G401 (cell line): Measurements from ENCODE around the gene PHACTR1. TPM values are rescaled to one million over a fixed set of nuclear protein-coding genes. Genes with fewer than 3 reads are reported as not detected.

ENCODE experiments used
- DNase-seq: peaks from one replicate; pipeline ENCODE4 v3.0.0-alpha.2; 2015; ENCODE audit warnings: low spot score
- in situ Hi-C: cut with HindIII; loops from 2 replicates; pipeline ENCODE4 v1.10.0; 2016; ENCODE audit warnings: low sequenced_read_pairs, mixed read lengths
- total RNA-seq: library from RNA; depleted of rRNA; stranded (reverse); fragments of >200 nt; shearing (Covaris generic); gene quantifications from 2 replicates; pipeline ENCODE4 v1.2.3, GENCODE V29; 2014

Gene PHACTR1
- total RNA-seq, 1 experiment from 2014 or later, result not detected

- in situ Hi-C loops, result no loop called here
- DNase-seq, result peak; percentile 19
Measured at GRCh38 chr6:12886961-12887775, 170.6 kb downstream of the PHACTR1 start.

GRCh38 chr6:12890171-12890790 lies 173.7 kb downstream of the PHACTR1 start:
- in situ Hi-C loops, result no loop called here
- no peak for DNase-seq

GRCh38 chr6:12891595-12891994 lies 175.0 kb downstream of the PHACTR1 start:
- in situ Hi-C loops, result no loop called here

GRCh38 chr6:12892151-12892550 lies 175.6 kb downstream of the PHACTR1 start:
- no peak for DNase-seq
- in situ Hi-C loops, result no loop called here

More at GRCh38 chr6:12891595-12891994, 175.0 kb downstream of the PHACTR1 start:
- DNase-seq, result no peak

- no peak for DNase-seq
- in situ Hi-C loops, result no loop called here
Measured at GRCh38 chr6:12893036-12893435, 176.5 kb downstream of the PHACTR1 start.

GRCh38 chr6:12895721-12896120 lies 179.2 kb downstream of the PHACTR1 start:
- no peak for DNase-seq
- in situ Hi-C loops, result no loop called here

- no peak for DNase-seq
- in situ Hi-C loops, result no loop called here
Measured at GRCh38 chr6:12896208-12896733, 179.7 kb downstream of the PHACTR1 start.

GRCh38 chr6:12898603-12899002 lies 182.0 kb downstream of the PHACTR1 start:
- in situ Hi-C loops, result no loop called here
- DNase-seq, result no peak

GRCh38 chr6:12899046-12899833 lies 182.7 kb downstream of the PHACTR1 start:
- DNase-seq, result no peak
- in situ Hi-C loops, result no loop called here

GRCh38 chr6:12903246-12903645 lies 186.7 kb downstream of the PHACTR1 start:
- in situ Hi-C loops, result no loop called here
- DNase-seq, result no peak

- peak; percentile 96 for DNase-seq
- in situ Hi-C loops, result no loop called here
Measured at GRCh38 chr6:12909833-12910232, 193.3 kb downstream of the PHACTR1 start.

- peak; percentile 79 for DNase-seq
- in situ Hi-C loops, result no loop called here
Measured at GRCh38 chr6:12911427-12911826, 194.9 kb downstream of the PHACTR1 start.

GRCh38 chr6:12913201-12913600 lies 196.6 kb downstream of the PHACTR1 start:
- DNase-seq, result no peak
- in situ Hi-C loops, result no loop called here

- in situ Hi-C loops, result no loop called here
- no peak for DNase-seq
Measured at GRCh38 chr6:12916006-12916405, 199.4 kb downstream of the PHACTR1 start.

- DNase-seq, result no peak
- in situ Hi-C loops, result no loop called here
Measured at GRCh38 chr6:12916420-12917136, 200.0 kb downstream of the PHACTR1 start.

- in situ Hi-C loops, result no loop called here
- DNase-seq, result no peak
Measured at GRCh38 chr6:12921467-12921866, 204.9 kb downstream of the PHACTR1 start.

- in situ Hi-C loops, result no loop called here
- DNase-seq, result no peak
Measured at GRCh38 chr6:12923644-12924235, 207.2 kb downstream of the PHACTR1 start.

GRCh38 chr6:12924911-12925310 lies 208.3 kb downstream of the PHACTR1 start:
- no peak for DNase-seq
- in situ Hi-C loops, result no loop called here

GRCh38 chr6:12927746-12928145 lies 211.2 kb downstream of the PHACTR1 start:
- peak; percentile 8 for DNase-seq
- in situ Hi-C loops, result no loop called here
